ELF-1 (cell line): ENCODE measurements around the gene GPC5.
"Not testable (repeated sequence)": the region's sequence is repeated elsewhere in the genome, so short reads cannot be mapped to it uniquely, and the experiment has no call there.

Source experiments
- DNase-seq: peaks from one replicate; pipeline ENCODE4 v3.0.0-alpha.2; 2016; ENCODE audit warnings: low read depth, low spot score

Gene GPC5

DNA sequence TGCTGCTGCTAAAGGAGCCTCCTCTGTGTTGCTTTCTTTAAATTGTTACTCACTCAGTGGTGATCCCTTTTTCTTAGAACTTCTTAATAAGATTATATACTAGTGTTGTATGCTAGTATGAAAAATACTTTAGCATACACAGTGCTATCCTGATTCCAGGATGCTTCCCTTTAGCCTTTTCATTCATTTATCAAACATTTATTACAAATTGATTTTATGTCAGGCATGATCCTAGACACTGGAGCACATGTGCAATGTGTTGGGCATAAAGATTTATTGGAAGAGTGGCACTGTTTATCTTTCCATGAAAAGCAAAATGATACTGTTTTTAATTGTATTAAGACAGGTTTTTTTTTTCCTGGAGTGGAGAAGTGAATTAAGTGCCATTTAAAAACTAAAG is 249.6 kb downstream of the GPC5 start:
- no peak for DNase-seq

- no peak for DNase-seq
Observed at GRCh38 chr13:91649456-91649855, 251.0 kb downstream of the GPC5 start.

DNA sequence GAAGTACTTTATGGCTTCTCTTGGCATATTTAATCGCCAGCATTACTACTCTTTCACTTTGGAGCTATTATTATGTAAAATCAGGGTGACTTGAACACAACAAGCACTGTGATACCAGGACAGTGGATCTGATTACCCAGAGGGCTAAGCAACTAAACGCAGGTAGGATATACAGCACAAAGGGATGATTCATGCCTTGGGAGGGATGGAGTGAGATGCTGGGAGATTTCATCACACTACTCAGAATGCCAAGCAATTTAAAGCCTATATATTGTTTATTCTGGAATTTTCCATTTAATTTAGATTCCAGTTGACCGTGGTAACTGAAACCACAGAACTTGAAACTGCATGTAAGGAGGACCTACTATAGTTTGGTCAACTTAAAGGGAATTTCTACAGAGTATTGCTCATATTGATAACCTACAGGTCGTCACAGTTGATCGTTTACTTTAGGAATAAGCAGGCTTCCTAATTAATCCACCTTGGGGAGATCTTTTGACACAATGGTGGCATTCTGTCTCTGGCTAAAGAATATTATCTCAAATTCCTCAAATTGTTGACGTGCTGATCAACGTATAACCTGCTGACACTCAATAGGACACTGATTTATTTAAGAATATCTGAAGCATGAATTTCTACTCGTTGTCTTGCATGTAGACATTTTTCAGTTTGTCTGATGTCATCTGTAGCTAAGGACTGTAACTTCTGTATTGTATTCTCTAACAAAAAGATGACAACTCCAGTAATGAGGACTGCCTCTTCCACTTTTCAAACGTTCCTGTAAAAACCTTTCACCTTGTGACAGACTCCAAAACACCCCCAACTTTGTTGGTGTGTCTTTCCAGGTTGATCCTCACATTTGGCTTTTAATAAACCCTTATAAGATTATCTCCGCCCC is 254.2 kb downstream of the GPC5 start:
- DNase-seq, result no peak

- DNase-seq, result no peak
Observed at GRCh38 chr13:91655731-91656130, 257.3 kb downstream of the GPC5 start.

DNA sequence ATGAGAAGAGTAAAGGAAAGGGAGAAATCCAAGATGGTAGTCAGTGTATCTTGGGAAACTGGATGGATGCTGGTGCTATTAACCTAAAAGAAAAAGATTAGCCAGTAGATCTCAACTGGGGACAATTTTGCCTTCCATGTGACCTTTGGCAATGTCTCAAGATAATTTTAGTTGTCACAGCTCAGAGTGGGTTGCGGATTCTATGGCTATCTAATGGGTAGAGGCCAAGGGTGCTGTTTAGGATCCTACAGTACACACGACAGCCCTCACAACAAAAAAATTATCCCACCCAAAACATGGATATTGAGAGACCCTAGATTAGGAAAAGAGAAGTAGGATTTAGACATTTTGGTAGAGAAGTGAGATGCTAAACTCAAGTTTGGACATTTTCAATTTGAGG is 258.9 kb downstream of the GPC5 start:
- no peak for DNase-seq

DNA sequence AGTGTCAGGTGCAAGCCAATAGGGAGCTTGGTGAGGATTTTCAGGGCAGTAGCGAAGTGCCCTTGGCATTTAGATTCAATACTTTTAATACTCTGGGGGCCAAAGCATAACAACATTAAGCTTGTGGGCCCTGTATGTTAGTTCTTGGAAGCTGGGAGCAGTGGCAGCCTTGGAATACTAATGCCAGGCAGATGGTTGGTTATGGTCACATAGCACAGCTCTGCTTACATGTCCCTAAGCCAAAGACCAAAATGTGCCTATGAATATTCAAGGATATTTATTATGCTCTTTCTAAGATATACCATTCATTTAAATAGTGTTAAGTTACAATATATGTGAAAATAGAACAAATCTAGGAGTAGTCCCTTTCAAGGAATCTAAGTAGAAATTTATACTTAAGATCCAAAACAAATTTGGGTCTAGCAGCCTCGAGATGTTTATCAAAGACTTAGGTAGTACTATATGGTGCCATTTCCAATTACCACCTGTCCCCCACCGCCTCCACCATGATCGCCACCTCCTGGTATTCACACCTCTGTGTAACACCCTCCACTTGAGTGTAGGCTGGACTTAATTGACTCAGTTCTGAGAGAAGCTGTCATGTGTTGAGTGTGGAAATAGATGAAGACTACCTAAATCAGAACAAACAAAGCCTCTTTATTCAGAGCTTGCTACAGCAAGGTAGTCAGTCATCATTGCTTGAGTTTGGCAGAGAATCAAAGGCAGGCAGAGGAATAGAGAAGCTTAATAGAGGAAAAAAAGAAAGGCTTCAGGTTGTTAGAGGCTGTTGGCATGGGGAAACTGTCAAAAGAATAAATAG is 261.0 kb downstream of the GPC5 start:
- DNase-seq, result no peak

DNA sequence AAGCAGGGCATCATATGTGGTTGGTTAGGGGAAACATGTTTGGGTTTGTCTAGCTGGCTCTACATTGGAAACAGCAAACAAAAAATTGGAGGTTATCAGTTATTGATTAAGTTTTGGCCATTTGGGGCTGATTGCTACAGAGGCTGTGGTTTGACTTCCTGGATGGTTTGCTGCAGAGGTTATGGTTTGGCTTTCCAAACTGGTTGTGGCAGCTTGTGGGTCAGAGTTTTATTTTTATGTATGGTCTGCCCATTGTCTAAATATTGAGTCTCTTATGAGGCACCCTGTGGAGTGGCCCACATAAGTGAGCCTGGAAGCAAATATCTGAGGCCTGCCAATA is 261.6 kb downstream of the GPC5 start:
- DNase-seq, result no peak

GRCh38 chr13:91661692-91662490 is 263.5 kb downstream of the GPC5 start:
- DNase-seq, result no peak

DNA sequence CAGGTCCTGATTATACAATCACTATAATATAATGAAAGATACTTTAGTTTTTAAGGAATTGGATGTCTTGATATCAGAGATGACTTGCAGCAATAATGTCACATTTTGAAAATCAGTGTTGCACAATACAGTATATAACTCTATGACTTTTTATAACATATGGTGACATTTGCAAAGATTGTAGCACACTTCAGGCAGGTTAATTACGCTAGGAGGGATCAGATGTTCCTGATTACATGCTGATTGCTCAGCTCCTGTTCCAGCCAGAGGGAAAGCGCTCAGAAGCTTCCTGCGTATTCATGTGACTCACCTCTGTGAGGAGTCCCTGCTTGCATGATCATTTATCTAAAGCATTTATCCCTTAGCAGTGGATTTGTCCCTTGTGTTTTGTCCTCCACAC is 265.6 kb downstream of the GPC5 start:
- no peak for DNase-seq

DNA sequence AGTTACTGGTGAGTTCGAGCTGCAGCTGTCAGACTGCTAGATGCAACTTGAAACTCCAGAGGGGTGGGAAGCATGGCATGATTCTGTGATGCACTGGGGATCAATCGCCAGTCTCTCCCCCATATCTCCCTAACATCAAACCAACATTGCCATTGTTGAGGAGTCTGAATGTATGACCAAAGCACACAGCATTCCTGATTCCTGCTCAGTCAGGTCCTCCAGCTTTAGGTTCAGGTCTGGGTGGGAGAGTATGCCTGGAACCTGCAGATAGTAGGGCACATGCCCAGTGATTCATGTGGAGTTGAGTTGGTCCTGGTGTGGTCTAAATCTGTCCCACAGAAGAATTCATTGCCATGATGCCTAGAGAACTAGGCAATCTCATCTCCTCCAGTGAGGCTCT is 269.1 kb downstream of the GPC5 start:
- DNase-seq, result no peak

- no peak for DNase-seq
Observed at GRCh38 chr13:91668866-91669495, 270.6 kb downstream of the GPC5 start.

GRCh38 chr13:91674347-91674746 is 275.9 kb downstream of the GPC5 start:
- DNase-seq, result not testable (repeated sequence)

- no peak for DNase-seq
Observed at GRCh38 chr13:91684746-91685145, 286.3 kb downstream of the GPC5 start.

GRCh38 chr13:91690944-91691343 is 292.5 kb downstream of the GPC5 start:
- no peak for DNase-seq

GRCh38 chr13:91693466-91693865 is 295.0 kb downstream of the GPC5 start:
- no peak for DNase-seq

- DNase-seq, result no peak
Observed at GRCh38 chr13:91698308-91698707, 299.9 kb downstream of the GPC5 start.

GRCh38 chr13:91698767-91699166 is 300.3 kb downstream of the GPC5 start:
- no peak for DNase-seq

GRCh38 chr13:91699863-91700262 is 301.4 kb downstream of the GPC5 start:
- DNase-seq, result no peak

DNA sequence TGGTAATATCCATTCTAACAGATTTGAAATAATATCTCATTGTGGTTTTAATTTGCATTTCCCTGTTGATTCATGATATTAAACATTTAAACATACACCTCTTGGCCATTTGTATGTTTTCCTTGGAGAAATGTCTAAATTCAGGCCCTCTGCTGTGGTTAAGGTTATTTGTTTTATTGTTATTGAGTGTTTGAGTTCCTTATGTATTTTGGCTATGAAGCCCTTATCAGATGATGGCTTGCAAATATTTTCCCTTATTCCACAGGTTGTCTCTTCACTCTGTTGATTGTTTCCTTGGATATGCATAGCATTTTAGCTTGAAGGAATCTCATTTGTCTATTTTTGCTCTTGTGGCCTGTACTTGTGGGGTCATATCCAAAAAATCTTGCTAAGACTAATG is 303.6 kb downstream of the GPC5 start:
- no peak for DNase-seq

DNA sequence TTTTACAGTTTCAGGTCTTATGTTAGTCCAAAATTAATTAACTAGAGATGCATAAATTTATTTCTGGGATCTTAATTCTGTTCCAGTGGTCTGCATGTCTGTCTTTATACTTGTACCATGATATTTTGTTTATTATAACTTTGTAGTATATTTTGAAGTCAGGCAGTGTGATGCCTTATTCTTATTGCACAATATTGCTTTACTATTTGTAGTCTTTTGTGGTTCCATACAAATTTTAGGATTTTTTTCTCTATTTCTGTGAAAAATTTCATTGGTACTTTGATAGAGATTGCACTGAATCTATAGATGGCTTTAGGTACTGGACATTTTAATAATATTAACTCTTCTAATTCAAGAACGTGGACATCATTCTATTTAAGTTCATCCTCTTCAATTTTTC is 304.0 kb downstream of the GPC5 start:
- no peak for DNase-seq

DNA sequence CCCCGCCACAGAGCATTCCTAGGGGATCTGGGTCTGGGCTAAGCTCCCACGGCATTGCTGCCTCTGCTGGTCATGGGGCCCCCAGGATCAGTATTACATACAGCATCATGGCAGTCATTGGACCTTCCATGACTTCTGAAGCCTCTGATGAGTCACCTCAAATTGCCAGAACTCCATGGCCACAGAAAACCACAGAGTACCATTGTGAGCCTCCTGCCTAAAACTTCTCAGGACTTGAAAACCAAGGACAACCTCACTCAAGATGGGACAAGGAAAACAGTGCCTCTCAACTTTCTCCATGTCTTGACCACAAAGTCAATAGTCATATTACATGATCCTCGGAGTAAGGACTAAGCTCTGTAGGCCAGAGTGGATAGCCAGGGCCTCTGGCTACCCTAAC is 306.0 kb downstream of the GPC5 start:
- DNase-seq, result no peak

- DNase-seq, result no peak
Observed at GRCh38 chr13:91708558-91708957, 310.1 kb downstream of the GPC5 start.
